Measurements from ENCODE around the gene DIS3L2. TPM values are rescaled to one million over a fixed set of nuclear protein-coding genes. Genes with fewer than 3 reads are reported as not detected.

The DIS3L2 gene
- total RNA-seq, 4 donors from 2014 or later: 10.3 to 63.9 (median 29.7) TPM

DNA sequence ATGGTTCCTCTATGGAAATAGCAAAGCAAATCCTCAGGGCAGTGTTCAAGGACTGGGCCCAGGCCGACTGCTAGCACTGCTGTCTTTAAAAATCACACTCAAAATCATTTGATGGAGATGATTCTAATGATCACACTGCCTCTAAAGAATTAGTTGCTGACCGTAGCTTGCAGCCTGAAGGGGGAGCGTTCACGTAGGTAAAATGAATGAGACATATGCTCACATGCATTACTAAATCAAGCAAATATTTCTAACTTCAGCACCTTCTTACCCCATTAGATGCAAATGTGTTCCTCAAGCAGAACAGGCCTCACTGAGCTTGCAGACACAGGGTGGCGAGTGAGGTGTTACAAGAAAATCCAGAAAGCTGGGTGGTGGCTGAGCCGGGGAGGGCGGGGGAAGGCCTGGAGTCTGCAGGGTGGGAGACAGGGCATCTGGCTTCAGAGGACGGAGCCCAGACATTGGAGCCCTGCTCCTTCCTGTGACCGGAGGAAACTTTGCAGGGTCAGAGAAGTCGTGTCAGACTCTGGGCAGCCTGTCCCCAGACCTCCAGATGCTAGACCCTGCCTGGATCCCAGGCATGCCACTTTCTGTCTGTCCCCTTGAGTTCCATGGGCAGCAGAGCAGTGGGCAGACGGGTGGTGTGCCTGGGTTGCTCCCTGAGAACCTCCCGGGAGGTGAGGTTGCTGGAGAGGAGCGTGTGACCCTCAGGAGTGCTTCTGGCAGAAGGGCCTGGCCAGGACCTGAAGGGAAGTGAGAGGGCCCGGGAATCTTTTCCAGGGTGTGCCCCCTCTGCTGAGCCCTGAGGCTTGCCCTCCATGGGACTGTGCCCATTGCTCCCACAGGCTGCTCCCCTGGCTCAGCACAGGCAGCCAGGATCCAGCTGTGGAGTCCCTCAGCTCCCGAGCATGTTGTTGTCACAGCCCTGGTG lies 28.3 kb upstream of the DIS3L2 start:
- intact Hi-C loops (cut with DNase I; ENCODE audit: low total_unique reads): no loop called here
- Histone ChIP-seq H3K36me3 (no peaks in the 10 kb centered on the region), H3K4me3 (no peak overlapping the region), H3K27me3 (no peaks in the 10 kb centered on the region), H3K27ac (no peak overlapping the region), H3K4me1 (no peaks in the 10 kb centered on the region), H3K9me3 (no peaks in the 10 kb centered on the region)
- no peak for DNase-seq
- no peak for TF ChIP-seq POLR2A (IDR thresholded peaks at IDR 0.05)
- TF ChIP-seq, protein P1, sequence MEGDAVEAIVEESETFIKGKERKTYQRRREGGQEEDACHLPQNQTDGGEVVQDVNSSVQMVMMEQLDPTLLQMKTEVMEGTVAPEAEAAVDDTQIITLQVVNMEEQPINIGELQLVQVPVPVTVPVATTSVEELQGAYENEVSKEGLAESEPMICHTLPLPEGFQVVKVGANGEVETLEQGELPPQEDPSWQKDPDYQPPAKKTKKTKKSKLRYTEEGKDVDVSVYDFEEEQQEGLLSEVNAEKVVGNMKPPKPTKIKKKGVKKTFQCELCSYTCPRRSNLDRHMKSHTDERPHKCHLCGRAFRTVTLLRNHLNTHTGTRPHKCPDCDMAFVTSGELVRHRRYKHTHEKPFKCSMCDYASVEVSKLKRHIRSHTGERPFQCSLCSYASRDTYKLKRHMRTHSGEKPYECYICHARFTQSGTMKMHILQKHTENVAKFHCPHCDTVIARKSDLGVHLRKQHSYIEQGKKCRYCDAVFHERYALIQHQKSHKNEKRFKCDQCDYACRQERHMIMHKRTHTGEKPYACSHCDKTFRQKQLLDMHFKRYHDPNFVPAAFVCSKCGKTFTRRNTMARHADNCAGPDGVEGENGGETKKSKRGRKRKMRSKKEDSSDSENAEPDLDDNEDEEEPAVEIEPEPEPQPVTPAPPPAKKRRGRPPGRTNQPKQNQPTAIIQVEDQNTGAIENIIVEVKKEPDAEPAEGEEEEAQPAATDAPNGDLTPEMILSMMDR (IDR thresholded peaks at IDR 0.05): no peak

DNA sequence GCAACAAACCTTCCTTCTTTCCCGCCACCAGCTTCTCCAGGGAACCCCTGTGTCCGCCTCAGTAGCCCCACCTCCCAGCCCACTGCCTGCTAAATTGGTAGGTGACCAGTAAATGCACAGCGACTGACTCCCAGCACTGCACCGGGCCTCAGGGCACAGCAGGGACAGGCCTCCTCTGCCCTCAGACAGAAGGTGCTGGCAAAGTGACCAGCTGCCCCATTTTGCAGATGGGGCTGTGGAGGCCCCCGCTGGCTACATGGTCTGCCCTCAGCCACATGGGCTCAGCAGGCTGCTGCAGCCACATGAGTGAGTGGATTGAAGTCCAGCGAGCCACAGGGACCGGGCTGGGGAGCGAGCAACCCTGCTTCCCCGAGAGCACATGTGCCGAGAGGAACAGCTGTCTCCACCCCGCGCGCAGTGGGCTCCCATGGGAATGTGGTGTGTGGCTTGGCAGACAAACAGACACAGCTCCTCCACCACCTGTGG lies 27.6 kb upstream of the DIS3L2 start:
- DNase-seq: peak in 1 of 2 donors; percentile 47
- H3K4me3 ChIP-seq: no peak overlapping the region
- no peaks in the 10 kb centered on the region for H3K4me1 ChIP-seq
- H3K36me3 ChIP-seq: no peaks in the 10 kb centered on the region
- intact Hi-C loops (cut with DNase I; ENCODE audit: low total_unique reads): no loop called here
- no peak for TF ChIP-seq POLR2A (IDR thresholded peaks at IDR 0.05)
- TF ChIP-seq, protein P1 (IDR thresholded peaks at IDR 0.05): no peak
- no peaks in the 10 kb centered on the region for H3K9me3 ChIP-seq
- H3K27ac ChIP-seq: no peak overlapping the region
- H3K27me3 ChIP-seq: no peaks in the 10 kb centered on the region

DNA sequence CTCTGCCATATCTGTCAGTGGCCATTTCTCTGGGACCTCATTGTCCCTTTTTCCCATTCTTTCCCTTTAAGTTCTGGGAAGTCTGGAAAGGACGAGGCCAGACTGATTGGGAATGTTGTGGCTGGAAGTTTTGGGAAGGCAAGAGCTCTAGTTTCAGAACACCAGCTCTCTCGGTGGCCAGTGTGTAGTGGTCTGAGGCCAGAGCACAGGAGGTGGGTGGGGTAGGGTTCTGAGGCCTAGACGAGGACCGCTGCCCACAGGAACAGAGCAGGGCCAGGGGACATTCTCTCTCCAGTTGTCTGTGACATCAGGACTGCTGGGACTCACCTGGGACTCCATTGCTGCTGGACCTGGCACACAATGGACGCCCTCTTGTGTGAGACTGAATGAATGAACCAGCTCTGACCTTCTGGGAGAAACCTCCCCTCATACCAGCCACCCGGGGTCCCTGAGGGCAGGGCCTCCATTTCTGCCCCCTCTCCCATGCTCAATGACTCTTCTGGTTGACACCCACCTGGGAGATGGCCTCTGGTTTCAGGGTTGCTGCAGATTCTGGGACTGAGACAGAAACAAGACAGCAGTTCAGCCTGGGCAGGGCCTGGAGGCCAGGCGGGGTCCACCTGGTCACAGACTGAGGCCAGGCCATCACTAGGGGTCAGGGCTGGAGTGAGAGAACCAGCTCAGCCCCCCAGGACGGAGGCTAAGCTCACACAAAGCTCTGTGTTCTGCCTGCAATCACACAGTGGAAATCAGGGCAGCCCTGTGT lies 26.9 kb upstream of the DIS3L2 start:
- Histone ChIP-seq H3K27ac (no peak overlapping the region), H3K36me3 (no peaks in the 10 kb centered on the region), H3K27me3 (no peaks in the 10 kb centered on the region), H3K9me3 (no peaks in the 10 kb centered on the region), H3K4me3 (no peak overlapping the region), H3K4me1 (no peaks in the 10 kb centered on the region)
- intact Hi-C loops (cut with DNase I; ENCODE audit: low total_unique reads): no loop called here
- DNase-seq: no peak
- TF ChIP-seq, protein P1 (IDR thresholded peaks at IDR 0.05): no peak
- TF ChIP-seq POLR2A (IDR thresholded peaks at IDR 0.05): no peak

DNA sequence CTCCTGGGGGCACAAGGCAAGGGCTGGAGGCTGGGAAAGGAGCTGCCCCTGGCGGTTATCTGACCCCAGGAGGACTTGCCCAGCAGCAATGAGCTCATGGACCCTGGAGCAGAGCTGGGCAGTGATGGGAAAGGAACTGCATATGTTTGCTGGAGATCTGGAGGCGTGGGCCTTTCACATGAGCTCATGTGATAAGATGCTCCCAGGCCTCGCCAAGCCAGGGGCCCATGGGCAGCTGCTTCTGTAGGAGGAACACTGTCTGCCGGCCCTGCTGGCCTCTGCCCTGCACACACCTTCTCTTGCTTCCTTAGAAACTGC lies 26.3 kb upstream of the DIS3L2 start:
- no peaks in the 10 kb centered on the region for H3K4me1 ChIP-seq
- H3K9me3 ChIP-seq: no peaks in the 10 kb centered on the region
- TF ChIP-seq, protein P1 (IDR thresholded peaks at IDR 0.05): no peak
- no peak for TF ChIP-seq POLR2A (IDR thresholded peaks at IDR 0.05)
- no peak for DNase-seq
- no peak overlapping the region for H3K27ac ChIP-seq
- H3K27me3 ChIP-seq: no peaks in the 10 kb centered on the region
- no peak overlapping the region for H3K4me3 ChIP-seq
- H3K36me3 ChIP-seq: no peaks in the 10 kb centered on the region
- intact Hi-C loops (cut with DNase I; ENCODE audit: low total_unique reads): no loop called here

DNA sequence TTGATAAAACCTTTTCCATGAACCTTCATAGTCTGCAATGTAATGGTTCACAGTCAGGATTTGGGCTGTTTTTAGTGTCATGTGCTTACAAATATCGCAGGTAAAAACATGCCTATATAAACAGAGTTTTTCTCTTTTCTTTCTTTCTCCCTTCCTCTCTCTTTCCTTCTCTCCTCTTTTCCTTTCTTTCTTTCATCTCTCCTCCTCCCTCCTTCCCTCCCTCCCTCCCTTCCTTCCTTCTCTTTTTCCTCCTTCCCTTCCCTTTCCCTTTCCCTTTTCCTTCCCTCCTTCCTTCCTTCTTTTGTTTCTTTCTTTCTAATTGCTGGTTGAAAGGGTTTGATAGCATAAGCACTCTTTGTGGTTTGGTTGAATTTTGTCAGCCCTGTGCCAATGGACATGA lies 25.7 kb upstream of the DIS3L2 start:
- no peak for TF ChIP-seq POLR2A (IDR thresholded peaks at IDR 0.05)
- TF ChIP-seq, protein P1 (IDR thresholded peaks at IDR 0.05): no peak
- no peaks in the 10 kb centered on the region for H3K9me3 ChIP-seq
- no peak overlapping the region for H3K4me3 ChIP-seq
- H3K4me1 ChIP-seq: no peaks in the 10 kb centered on the region
- H3K27me3 ChIP-seq: no peaks in the 10 kb centered on the region
- no peak overlapping the region for H3K27ac ChIP-seq
- H3K36me3 ChIP-seq: no peaks in the 10 kb centered on the region
- intact Hi-C loops (cut with DNase I; ENCODE audit: low total_unique reads): no loop called here
- no peak for DNase-seq

Measured in uterus (tissue), 4 donors.